IMR-90 (cell line): ENCODE results near the gene GOLIM4. TPM values are rescaled to one million over a fixed set of nuclear protein-coding genes. Genes with fewer than 3 reads are reported as not detected.

Experiments
- ATAC-seq: fragments of 200-7000 bp; cut with Tn5 transposase; 2 replicates; pipeline ENCODE4 v1.9.1; 2020; ENCODE audit warnings: low read depth, mild to moderate bottlenecking, moderate library complexity
- BruUV-seq: library from RNA; stranded (reverse); fragments of 400-500 nt; replicated peaks from 2 replicates; lab custom pipeline; 2021; lab: Mats Ljungman, UMichigan
- CTCF ChIA-PET: fragments of 300-600 bp; formaldehyde crosslinking; extraction: SDS; loops from one replicate; lab custom pipeline; 2021; ENCODE audit warnings: antibody characterized with exemption; lab: Yijun Ruan, JAX
- POLR2A ChIA-PET: fragments of 300-600 bp; sonication (Branson Sonifier 250); formaldehyde crosslinking; loops from one replicate; lab custom pipeline; 2022; ENCODE audit warnings: antibody characterized with exemption; ENCODE audit not compliant: unreplicated experiment; lab: Charles Lee
- DNase-seq: peaks from one replicate; pipeline ENCODE4 v3.0.0; 2013
- H2AFZ ChIP-seq: replicated peaks from 2 replicates; pipeline ENCODE3; 2013; ENCODE audit warnings: low read length, mild to moderate bottlenecking; ENCODE audit not compliant: poor library complexity
- H2AK5ac ChIP-seq: 2 replicates; pipeline ENCODE4 v1.6.1; 2013; ENCODE audit warnings: low read depth, low read length, inconsistent platforms
- H2AK9ac ChIP-seq: replicated peaks from 2 replicates; pipeline ENCODE3; 2013; ENCODE audit warnings: mild to moderate bottlenecking, low read depth, low read length, moderate library complexity; ENCODE audit not compliant: poor library complexity
- H2BK120ac ChIP-seq: 2 replicates; pipeline ENCODE4 v1.6.1; 2013; ENCODE audit warnings: low read depth, low read length, inconsistent platforms
- H2BK15ac ChIP-seq: 3 replicates; pipeline ENCODE4 v1.6.1; 2013; ENCODE audit warnings: low read depth, low read length, inconsistent platforms
- H2BK20ac ChIP-seq: 2 replicates; pipeline ENCODE4 v1.6.1; 2013; ENCODE audit warnings: low read depth, mild to moderate bottlenecking, inconsistent platforms, low read length, moderate library complexity
- H2BK5ac ChIP-seq: 2 replicates; pipeline ENCODE4 v1.6.1; 2013; ENCODE audit warnings: mild to moderate bottlenecking, low read depth, low read length, inconsistent platforms; ENCODE audit not compliant: poor library complexity, severe bottlenecking
- H3K14ac ChIP-seq: replicated peaks from 2 replicates; pipeline ENCODE4 v1.6.1; 2013; ENCODE audit warnings: low read depth, low read length, inconsistent platforms
- H3K18ac ChIP-seq: 2 replicates; pipeline ENCODE4 v1.6.1; 2013; ENCODE audit warnings: low read depth, low read length, control low read depth
- H3K23ac ChIP-seq: 2 replicates; pipeline ENCODE4 v1.6.1; 2013; ENCODE audit warnings: low read depth, low read length, inconsistent platforms
- H3K27ac ChIP-seq: 2 replicates; pipeline ENCODE4 v1.5.1; 2013; ENCODE audit warnings: mild to moderate bottlenecking, control low read depth, low read length; ENCODE audit not compliant: insufficient read depth
- H3K27me3 ChIP-seq: 2 replicates; pipeline ENCODE4 v1.6.1; 2013; ENCODE audit warnings: low read length; ENCODE audit not compliant: control insufficient read depth, insufficient read depth
- H3K36me3 ChIP-seq: 2 replicates; pipeline ENCODE4 v1.6.1; 2013; ENCODE audit warnings: low read length, mixed read lengths; ENCODE audit not compliant: control insufficient read depth, insufficient read depth
- H3K4ac ChIP-seq: 2 replicates; pipeline ENCODE4 v1.6.1; 2013; ENCODE audit warnings: low read depth, low read length, inconsistent platforms
- H3K4me1 ChIP-seq: 2 replicates; pipeline ENCODE4 v1.6.1; 2013; ENCODE audit warnings: low read length, mixed read lengths; ENCODE audit not compliant: control insufficient read depth, insufficient read depth
- H3K4me2 ChIP-seq: 2 replicates; pipeline ENCODE4 v1.6.1; 2013; ENCODE audit warnings: low read depth, mild to moderate bottlenecking, control low read depth, low read length, moderate library complexity
- H3K4me3 ChIP-seq: 2 replicates; pipeline ENCODE4 v1.5.1; 2013; ENCODE audit warnings: low read depth, mild to moderate bottlenecking, control low read depth, low read length, moderate library complexity; ENCODE audit not compliant: insufficient read depth
- H3K56ac ChIP-seq: 2 replicates; pipeline ENCODE4 v1.6.1; 2013; ENCODE audit warnings: low read length, inconsistent platforms; ENCODE audit not compliant: insufficient read depth; ENCODE audit errors: extremely low read depth
- H3K79me1 ChIP-seq, 2 experiments: 2 replicates each; pipeline ENCODE4 v1.6.1; 2013; ENCODE audit warnings: low read length in 2 of 2, inconsistent platforms in 1 of 2, low read depth in 1 of 2
- H3K9ac ChIP-seq: 2 replicates; pipeline ENCODE4 v1.6.1; 2013; ENCODE audit warnings: low read depth, low read length, control low read depth
- H3K9me1 ChIP-seq: 2 replicates; pipeline ENCODE4 v1.6.1; 2013; ENCODE audit warnings: low read length, inconsistent platforms; ENCODE audit not compliant: insufficient read depth
- H3K9me3 ChIP-seq: 2 replicates; pipeline ENCODE4 v1.6.1; 2013; ENCODE audit warnings: low read length; ENCODE audit not compliant: control insufficient read depth, insufficient read depth
- H4K20me1 ChIP-seq: 2 replicates; pipeline ENCODE4 v1.6.1; 2013; ENCODE audit warnings: low read length, inconsistent platforms; ENCODE audit not compliant: insufficient read depth
- H4K5ac ChIP-seq: 2 replicates; pipeline ENCODE4 v1.6.1; 2013; ENCODE audit warnings: mild to moderate bottlenecking, low read depth, low read length, control low read depth
- H4K8ac ChIP-seq, 2 experiments: 2 replicates each; pipeline ENCODE4 v1.6.1; 2013; ENCODE audit warnings: low read depth in 2 of 2, low read length in 2 of 2, control low read depth in 1 of 2, inconsistent platforms in 1 of 2
- H4K91ac ChIP-seq: 2 replicates; pipeline ENCODE4 v1.6.1; 2013; ENCODE audit warnings: low read depth, low read length, inconsistent platforms; ENCODE audit not compliant: insufficient read depth
- BHLHE40 ChIP-seq: fragments of 150-350 bp; IDR thresholded peaks from 2 replicates; pipeline ENCODE4 v1.6.1; 2016; ENCODE audit warnings: mild to moderate bottlenecking, low read depth, low read length
- CEBPB ChIP-seq: IDR thresholded peaks from 2 replicates; pipeline ENCODE4 v1.6.1; 2012; ENCODE audit warnings: low read depth, low read length, improper control_type of control experiment
- CHD1 ChIP-seq: IDR thresholded peaks from 2 replicates; pipeline ENCODE4 v1.6.1; 2012; ENCODE audit warnings: low read depth, low read length, improper control_type of control experiment
- CTCF ChIP-seq: conservative IDR thresholded peaks from 2 replicates; pipeline ENCODE4 v1.5.1; 2012; ENCODE audit warnings: mild to moderate bottlenecking, low read depth, low read length, improper control_type of control experiment
- ELK1 ChIP-seq: fragments of 150-350 bp; IDR thresholded peaks from 2 replicates; pipeline ENCODE4 v1.6.1; 2016; ENCODE audit warnings: low read depth, mild to moderate bottlenecking, low read length, moderate library complexity, borderline replicate concordance
- FOS ChIP-seq: fragments of 150-350 bp; IDR thresholded peaks from 2 replicates; pipeline ENCODE4 v1.6.1; 2016; ENCODE audit warnings: low read depth, low read length
- MAFK ChIP-seq: IDR thresholded peaks from 2 replicates; pipeline ENCODE4 v1.6.1; 2012; ENCODE audit warnings: low read depth, low read length, improper control_type of control experiment
- MAZ ChIP-seq: IDR thresholded peaks from 2 replicates; pipeline ENCODE4 v1.6.1; 2012; ENCODE audit warnings: low read depth, mild to moderate bottlenecking, low read length, improper control_type of control experiment, moderate library complexity, borderline replicate concordance
- MXI1 ChIP-seq: IDR thresholded peaks from 2 replicates; pipeline ENCODE4 v1.6.1; 2012; ENCODE audit warnings: low read depth, mild to moderate bottlenecking, low read length, moderate library complexity, borderline replicate concordance
- NFE2L2 ChIP-seq: fragments of 150-350 bp; IDR thresholded peaks from 2 replicates; pipeline ENCODE4 v1.6.1; 2016; ENCODE audit warnings: low read depth, mild to moderate bottlenecking, low read length
- POLR2A ChIP-seq: IDR thresholded peaks from 2 replicates; pipeline ENCODE4 v1.6.1; 2012; ENCODE audit warnings: mild to moderate bottlenecking, low read depth, low read length
- RAD21 ChIP-seq: IDR thresholded peaks from 2 replicates; pipeline ENCODE4 v1.6.1; 2012; ENCODE audit warnings: low read length, improper control_type of control experiment
- RCOR1 ChIP-seq: IDR thresholded peaks from 2 replicates; pipeline ENCODE4 v1.6.1; 2012; ENCODE audit warnings: mild to moderate bottlenecking, low read length, improper control_type of control experiment; ENCODE audit not compliant: insufficient replicate concordance
- RFX5 ChIP-seq: IDR thresholded peaks from 2 replicates; pipeline ENCODE4 v1.8.0; 2012; ENCODE audit warnings: low read depth, mild to moderate bottlenecking, low read length, moderate library complexity
- SMC3 ChIP-seq: fragments of 150-350 bp; IDR thresholded peaks from 2 replicates; pipeline ENCODE4 v1.6.1; 2016; ENCODE audit warnings: low read depth, mild to moderate bottlenecking, antibody characterized with exemption, low read length, moderate library complexity
- USF2 ChIP-seq: fragments of 150-350 bp; IDR thresholded peaks from 2 replicates; pipeline ENCODE4 v1.6.1; 2017; ENCODE audit warnings: mild to moderate bottlenecking, antibody characterized with exemption, low read length, low read depth
- WGBS, 2 experiments: methylation state at CpG; one replicate each; pipeline versions ENCODE4 v1.1.5 to v1.1.7; 2013; ENCODE audit warnings: missing lambda C conversion rate in 2 of 2; ENCODE audit not compliant: insufficient read length in 1 of 2; ENCODE audit errors: extremely low coverage in 2 of 2; 5-methylcytosine and 5-hydroxymethylcytosine counted together
- dilution Hi-C: fragments of 300-500 bp; cut with HindIII; formaldehyde crosslinking; loops from one replicate; pipeline ENCODE4 v1.14.3; 2018; ENCODE audit warnings: low sequenced_read_pairs; ENCODE audit not compliant: unreplicated experiment
- in situ Hi-C: fragments of 300-500 bp; cut with MboI; formaldehyde crosslinking; loops from 3 replicates; pipeline ENCODE4 v1.14.3; 2019; ENCODE audit warnings: low sequenced_read_pairs, inconsistent platforms, mixed read lengths
- intact Hi-C: fragments of 100-400 bp; cut with micrococcal nuclease; formaldehyde crosslinking; loops from 2 replicates; pipeline ENCODE4 v1.10.0; 2022
- polyA plus RNA-seq, 3 experiments: library from polyadenylated mRNA; depleted of rRNA; stranded (reverse); fragments of >200 nt; gene quantifications; 2 replicates each; pipeline ENCODE4 v1.2.3, GENCODE V29; 2012; ENCODE audit warnings: low replicate concordance in 1 of 3
- total RNA-seq: library from RNA; depleted of rRNA; stranded (reverse); fragments of >200 nt; gene quantifications from 2 replicates; pipeline ENCODE4 v1.2.3, GENCODE V29; 2012

Gene GOLIM4
- total and polyA plus RNA-seq, 2 of the 4 experiments (the other 2 are of a cell fraction) = 44.6 to 71.2 TPM

- H2AK5ac ChIP-seq = no peak overlapping the region
- no peak overlapping the region for H3K18ac ChIP-seq
- no peak overlapping the region for H2BK20ac ChIP-seq
- H3K9me3 ChIP-seq = no peaks in the 10 kb centered on the region
- H3K4me3 ChIP-seq = no peak overlapping the region
- intact Hi-C loops (no loop called here), dilution Hi-C loops (no loop called here), in situ Hi-C loops (no loop called here)
- no peak overlapping the region for H3K56ac ChIP-seq
- H2BK5ac ChIP-seq = no peak overlapping the region
- TF ChIP-seq RCOR1 = no peak
- no peak for TF ChIP-seq MAFK
- no peak for TF ChIP-seq CHD1
- no peak for TF ChIP-seq SMC3
- no peak for TF ChIP-seq CEBPB
- no peak for TF ChIP-seq USF2
- no peak for TF ChIP-seq MAZ
- no peak for TF ChIP-seq MXI1
- no peak for TF ChIP-seq BHLHE40
- no peak for TF ChIP-seq RAD21
- no peak for TF ChIP-seq NFE2L2
- TF ChIP-seq ELK1 = no peak
- no peak for TF ChIP-seq POLR2A
- TF ChIP-seq CTCF = no peak
- TF ChIP-seq RFX5 = no peak
- TF ChIP-seq FOS = no peak
- H3K4me2 ChIP-seq = no peak overlapping the region
- no peaks in the 10 kb centered on the region for H3K9me1 ChIP-seq
- no peak overlapping the region for H3K27ac ChIP-seq
- H3K36me3 ChIP-seq = no peaks in the 10 kb centered on the region
- no peak overlapping the region for H2BK15ac ChIP-seq
- H2BK120ac ChIP-seq = no peak overlapping the region
- no peak overlapping the region for H3K14ac ChIP-seq
- H3K79me1 ChIP-seq = no peaks in the 10 kb centered on the region
- H3K9ac ChIP-seq = no peak overlapping the region
- DNase-seq (no peak), ATAC-seq (no peak)
- WGBS, 2 experiments = no CpG with 5 or more reads among the region's 6 CpGs
- H3K27me3 ChIP-seq = peaks cover 1% of the 10 kb centered on the region; the same call in 1 of the 2 replicates
- H4K5ac ChIP-seq = no peak overlapping the region
- no peak overlapping the region for H2AK9ac ChIP-seq
- no peak overlapping the region for H4K8ac ChIP-seq
- H4K20me1 ChIP-seq = no peaks in the 10 kb centered on the region
- ChIA-PET CTCF (no interaction called here), POLR2A (no interaction called here)
- no peaks in the 10 kb centered on the region for H3K4me1 ChIP-seq
- no peak overlapping the region for H3K23ac ChIP-seq
- H2AFZ ChIP-seq = no peak overlapping the region
- H3K4ac ChIP-seq = no peak overlapping the region
- no TSS peak for BruUV-seq
- no peak overlapping the region for H4K91ac ChIP-seq
Measured at GRCh38 chr3:167989999-167990398, 105.7 kb downstream of the GOLIM4 start.
